22Rv1 (cell line): ENCODE measurements around the gene MAN2A2.

Experiments
- CTCF ChIP-seq: fragments of 450-650 bp; IDR thresholded peaks from 2 replicates; pipeline ENCODE4 v1.5.1; 2017; ENCODE audit warnings: mild to moderate bottlenecking
- ZFX ChIP-seq: fragments of 450-650 bp; IDR thresholded peaks from 2 replicates; pipeline ENCODE4 v1.6.1; 2017; ENCODE audit warnings: antibody characterized with exemption, borderline replicate concordance

- TF ChIP-seq CTCF (no peak), ZFX (no peak)
These were observed 15.7 kb downstream of the MAN2A2 start for GRCh38 chr15:90918835-90919234.
